Cardiac septum (tissue), 1 donor: ENCODE results near the gene CARHSP1. TPM values are rescaled to one million over a fixed set of nuclear protein-coding genes. Genes with fewer than 3 reads are reported as not detected.
"Not testable (repeated sequence)": the region's sequence is repeated elsewhere in the genome, so short reads cannot be mapped to it uniquely, and the experiment has no call there.

Source experiments
- DNase-seq: peaks from one replicate; pipeline ENCODE4 v3.0.0-alpha.2; 2020; ENCODE audit warnings: low spot score
- intact Hi-C: fragments of 100-400 bp; cut with DNase I; formaldehyde crosslinking; loops from one replicate; pipeline ENCODE4 v1.14.0; 2022
- total RNA-seq: library from RNA; stranded (reverse); fragmentation: NEBNext Ultra II Directional; extraction: Animal tissue kit (Norgen Biotek cat#: 25700); gene quantifications from one replicate; pipeline ENCODE4 v1.2.1, GENCODE V29; 2021
- donor health status: DM: no; HTN: no; CAD: no.

CARHSP1 gene
- total RNA-seq, 1 donor from 2014 or later: 21.6 TPM

- no peak for DNase-seq
- intact Hi-C loops: no loop called here
These were observed 60.0 kb downstream of the CARHSP1 start for GRCh38 chr16:8808613-8809353.

GRCh38 chr16:8808009-8808408 is 60.8 kb downstream of the CARHSP1 start:
- no peak for DNase-seq
- intact Hi-C loops: no loop called here

- no peak for DNase-seq
- intact Hi-C loops: no loop called here
These were observed 61.6 kb downstream of the CARHSP1 start for GRCh38 chr16:8807189-8807588.

DNA sequence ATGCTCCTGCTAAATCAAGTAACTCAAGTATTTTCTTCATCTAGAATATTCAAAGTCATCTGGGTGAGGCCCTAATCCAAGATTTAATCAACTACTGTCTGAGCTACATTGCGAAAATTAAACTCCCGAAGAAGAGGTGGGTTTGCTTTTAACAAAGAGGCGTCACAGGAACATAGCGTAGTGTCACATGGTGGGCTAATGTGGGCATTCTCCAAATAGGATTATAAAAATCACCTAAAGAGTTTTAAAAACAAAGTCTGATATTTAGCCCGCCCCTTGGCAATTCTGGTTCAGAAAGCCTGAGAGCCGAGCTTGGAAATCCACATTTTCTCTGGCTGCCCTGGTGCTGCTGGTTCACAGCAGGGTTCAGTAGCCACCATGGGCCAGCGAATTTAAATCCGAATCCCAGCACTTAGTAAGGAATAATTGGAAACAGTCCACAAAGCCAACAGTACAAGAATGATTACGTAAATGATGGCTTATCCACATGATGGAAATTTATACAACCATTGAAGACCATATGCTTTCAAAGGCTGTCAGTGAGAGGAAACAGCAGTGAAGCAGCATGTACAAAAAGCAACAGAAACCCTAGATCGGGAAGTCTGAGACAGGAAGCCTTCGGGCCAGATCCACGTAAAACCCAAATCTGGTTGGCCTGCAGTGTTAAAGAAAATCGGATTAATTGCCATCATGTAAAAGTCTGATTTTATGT is 62.4 kb downstream of the CARHSP1 start:
- intact Hi-C loops: no loop called here
- no peak for DNase-seq

DNA sequence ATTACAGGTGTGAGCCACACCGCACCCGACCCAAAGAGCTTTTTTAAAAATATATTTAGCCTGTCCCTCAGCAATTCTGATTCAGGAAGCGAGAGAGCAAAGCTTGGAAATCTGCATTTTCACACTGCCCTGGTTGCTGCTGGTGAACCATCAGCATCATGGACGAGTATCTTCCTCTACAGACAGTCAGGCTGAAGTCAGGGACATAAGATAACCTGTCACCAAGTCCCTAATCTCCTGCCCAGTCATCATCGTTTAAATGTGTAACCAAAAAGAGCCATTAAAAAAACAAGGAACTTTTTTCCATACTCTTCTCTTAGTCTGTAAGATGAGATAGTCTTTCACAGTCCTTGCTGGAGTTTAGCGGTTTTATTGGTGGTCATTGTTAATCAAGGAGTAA is 64.5 kb downstream of the CARHSP1 start:
- intact Hi-C loops: no loop called here

GRCh38 chr16:8803733-8804132 is 65.1 kb downstream of the CARHSP1 start:
- DNase-seq, intact Hi-C loops: not testable (repeated sequence)

More for the DNA sequence above, 64.5 kb downstream of the CARHSP1 start:
- no peak for DNase-seq

Other genes with a start within 250 kb of the CARHSP1 start
- 31.9 TPM for gene METTL22, start 247.3 kb downstream of the CARHSP1 start, total RNA-seq
- 25.8 TPM for gene ABAT, start 194.4 kb downstream of the CARHSP1 start, total RNA-seq
- 10.4 TPM for gene TMEM186, start 71.4 kb downstream of the CARHSP1 start, total RNA-seq
- 22.5 TPM for gene PMM2, start 71.2 kb downstream of the CARHSP1 start, total RNA-seq
- not detected for gene LITAFD, start 13.3 kb upstream of the CARHSP1 start, total RNA-seq
- 74.6 TPM for gene USP7, start 94.9 kb upstream of the CARHSP1 start, total RNA-seq
- 59.6 TPM for gene HAPSTR1, start 222.6 kb upstream of the CARHSP1 start, total RNA-seq